ENCODE results near the gene ZNF629. TPM values are rescaled to one million over a fixed set of nuclear protein-coding genes. Genes with fewer than 3 reads are reported as not detected.

ZNF629 gene
- total RNA-seq, 1 donor from 2014 or later = 22.8 TPM

DNA sequence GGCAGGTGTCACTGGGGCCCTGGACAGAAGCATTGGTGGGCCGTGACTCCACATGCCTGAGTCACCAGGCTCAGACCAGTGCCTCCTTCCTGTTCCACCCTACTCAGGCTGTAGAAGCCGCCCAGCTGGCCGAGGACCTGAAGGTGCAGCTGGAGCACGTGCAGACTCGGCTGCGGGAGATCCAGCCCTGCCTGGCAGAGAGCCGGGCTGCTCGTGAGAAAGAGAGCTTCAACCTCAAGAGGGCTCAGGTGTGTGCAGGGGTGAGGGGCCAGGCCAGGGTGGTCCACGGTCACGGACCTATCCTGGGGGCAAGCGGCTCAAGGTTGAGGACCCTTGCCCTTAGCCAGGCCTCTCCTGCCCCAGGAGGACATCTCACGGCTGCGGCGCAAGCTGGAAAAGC is 15.3 kb downstream of the ZNF629 start:
- Histone ChIP-seq H3K4me3 (ENCODE audit: low read depth, low read length) (no peak overlapping the region), H3K36me3 (ENCODE audit: control insufficient read depth, insufficient read depth, low read length) (peaks cover 5% of the 10 kb centered on the region), H3K27me3 (ENCODE audit: control insufficient read depth, insufficient read depth, low read length) (no peaks in the 10 kb centered on the region)
- TF ChIP-seq, protein P1, sequence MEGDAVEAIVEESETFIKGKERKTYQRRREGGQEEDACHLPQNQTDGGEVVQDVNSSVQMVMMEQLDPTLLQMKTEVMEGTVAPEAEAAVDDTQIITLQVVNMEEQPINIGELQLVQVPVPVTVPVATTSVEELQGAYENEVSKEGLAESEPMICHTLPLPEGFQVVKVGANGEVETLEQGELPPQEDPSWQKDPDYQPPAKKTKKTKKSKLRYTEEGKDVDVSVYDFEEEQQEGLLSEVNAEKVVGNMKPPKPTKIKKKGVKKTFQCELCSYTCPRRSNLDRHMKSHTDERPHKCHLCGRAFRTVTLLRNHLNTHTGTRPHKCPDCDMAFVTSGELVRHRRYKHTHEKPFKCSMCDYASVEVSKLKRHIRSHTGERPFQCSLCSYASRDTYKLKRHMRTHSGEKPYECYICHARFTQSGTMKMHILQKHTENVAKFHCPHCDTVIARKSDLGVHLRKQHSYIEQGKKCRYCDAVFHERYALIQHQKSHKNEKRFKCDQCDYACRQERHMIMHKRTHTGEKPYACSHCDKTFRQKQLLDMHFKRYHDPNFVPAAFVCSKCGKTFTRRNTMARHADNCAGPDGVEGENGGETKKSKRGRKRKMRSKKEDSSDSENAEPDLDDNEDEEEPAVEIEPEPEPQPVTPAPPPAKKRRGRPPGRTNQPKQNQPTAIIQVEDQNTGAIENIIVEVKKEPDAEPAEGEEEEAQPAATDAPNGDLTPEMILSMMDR (IDR thresholded peaks at IDR 0.05; ENCODE audit: insufficient read depth, low read length, poor library complexity, severe bottlenecking) = no peak
- DNase-seq (ENCODE audit: low read depth) = no peak

DNA sequence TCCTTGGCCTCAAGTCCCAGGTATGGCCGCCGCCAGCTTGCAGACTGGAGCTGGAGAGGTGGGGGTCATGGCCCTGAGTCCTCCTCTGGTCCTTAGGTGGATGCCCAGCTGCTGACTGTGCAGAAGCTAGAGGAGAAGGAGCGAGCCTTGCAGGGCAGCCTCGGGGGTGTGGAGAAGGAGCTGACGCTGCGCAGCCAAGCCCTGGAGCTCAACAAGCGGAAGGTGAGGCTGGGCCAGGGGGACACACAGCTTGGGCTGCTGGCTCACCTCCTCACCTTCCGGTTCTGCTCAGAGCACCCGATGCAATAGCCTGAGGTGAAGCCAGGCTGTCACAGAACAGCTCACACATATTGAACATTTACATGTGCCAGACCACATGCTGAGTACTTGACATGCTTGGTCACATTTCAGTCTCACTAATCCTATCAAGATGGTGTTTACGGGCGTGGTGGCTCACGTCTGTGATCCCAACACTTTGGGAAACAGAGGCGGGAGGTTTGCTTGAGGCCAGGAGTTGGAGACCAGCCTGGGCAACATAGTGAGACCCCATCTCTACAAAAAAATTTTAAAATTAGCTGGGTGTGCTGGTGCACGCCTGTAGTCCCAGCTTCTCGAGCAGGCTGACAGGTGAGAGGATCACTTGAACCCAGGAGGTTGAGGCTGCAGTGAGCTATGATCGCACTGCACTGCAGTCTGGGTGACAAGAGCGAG is 17.5 kb downstream of the ZNF629 start:
- Histone ChIP-seq H3K27me3 (ENCODE audit: control insufficient read depth, insufficient read depth, low read length) (no peaks in the 10 kb centered on the region), H3K4me3 (ENCODE audit: low read depth, low read length) (no peak overlapping the region), H3K36me3 (ENCODE audit: control insufficient read depth, insufficient read depth, low read length) (peaks cover 11% of the 10 kb centered on the region)
- DNase-seq (ENCODE audit: low read depth) = no peak
- TF ChIP-seq, protein P1 (IDR thresholded peaks at IDR 0.05; ENCODE audit: insufficient read depth, low read length, poor library complexity, severe bottlenecking) = no peak

DNA sequence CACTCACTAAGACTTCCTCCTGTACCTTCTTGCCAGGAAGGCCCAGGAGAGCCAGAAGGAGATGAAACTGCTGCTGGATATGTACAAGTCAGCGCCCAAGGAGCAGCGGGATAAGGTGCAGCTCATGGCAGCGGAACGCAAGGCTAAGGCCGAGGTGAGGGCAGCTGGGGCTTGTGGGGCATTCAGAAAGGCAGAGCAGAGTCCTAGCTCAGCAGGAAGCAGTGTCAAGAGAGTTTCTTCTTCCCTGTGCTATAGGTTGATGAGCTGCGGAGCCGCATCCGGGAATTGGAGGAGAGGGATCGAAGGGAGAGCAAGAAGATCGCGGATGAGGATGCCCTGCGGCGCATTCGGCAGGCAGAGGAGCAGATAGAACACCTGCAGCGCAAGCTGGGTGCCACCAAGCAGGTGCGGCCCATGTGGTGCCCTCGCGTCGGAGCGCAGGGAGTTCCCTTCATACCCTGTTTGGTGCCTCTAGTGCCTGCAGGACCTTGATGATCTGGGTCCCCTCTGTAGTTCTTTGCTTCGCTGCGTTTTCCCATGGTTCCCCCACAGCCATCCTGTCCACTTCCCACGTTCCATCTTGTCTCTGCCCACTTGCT is 18.3 kb downstream of the ZNF629 start:
- Histone ChIP-seq H3K36me3 (ENCODE audit: control insufficient read depth, insufficient read depth, low read length) (peaks cover 11% of the 10 kb centered on the region), H3K27me3 (ENCODE audit: control insufficient read depth, insufficient read depth, low read length) (no peaks in the 10 kb centered on the region), H3K4me3 (ENCODE audit: low read depth, low read length) (no peak overlapping the region)
- TF ChIP-seq, protein P1 (IDR thresholded peaks at IDR 0.05; ENCODE audit: insufficient read depth, low read length, poor library complexity, severe bottlenecking) = no peak
- no peak for DNase-seq (ENCODE audit: low read depth)

DNA sequence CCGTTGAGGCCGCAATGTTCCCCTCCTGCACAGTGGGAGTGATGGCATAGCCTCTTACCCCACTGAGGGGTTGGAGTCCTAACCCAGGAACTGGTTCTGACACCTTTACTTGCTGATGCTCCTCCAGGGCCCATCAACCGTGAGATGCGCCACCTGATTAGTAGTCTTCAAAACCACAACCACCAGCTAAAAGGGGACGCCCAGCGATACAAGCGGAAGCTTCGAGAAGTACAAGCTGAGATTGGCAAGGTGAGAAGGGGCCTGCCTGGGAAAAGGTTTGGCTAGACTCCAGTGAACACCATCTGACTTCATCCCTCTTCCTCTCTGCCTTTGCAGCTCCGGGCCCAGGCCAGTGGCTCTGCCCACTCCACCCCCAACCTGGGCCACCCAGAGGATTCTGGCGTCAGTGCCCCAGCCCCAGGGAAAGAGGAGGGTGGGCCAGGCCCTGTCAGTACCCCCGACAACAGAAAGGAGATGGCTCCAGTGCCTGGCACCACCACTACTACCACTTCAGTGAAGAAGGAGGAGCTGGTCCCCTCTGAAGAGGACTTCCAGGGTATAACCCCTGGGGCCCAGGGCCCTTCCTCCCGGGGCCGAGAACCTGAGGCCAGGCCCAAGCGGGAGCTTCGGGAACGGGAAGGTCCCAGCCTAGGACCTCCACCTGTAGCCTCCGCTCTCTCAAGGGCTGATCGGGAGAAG is 19.1 kb downstream of the ZNF629 start:
- DNase-seq (ENCODE audit: low read depth) = no peak
- TF ChIP-seq, protein P1 (IDR thresholded peaks at IDR 0.05; ENCODE audit: insufficient read depth, low read length, poor library complexity, severe bottlenecking) = no peak
- Histone ChIP-seq H3K36me3 (ENCODE audit: control insufficient read depth, insufficient read depth, low read length) (peaks cover 11% of the 10 kb centered on the region), H3K4me3 (ENCODE audit: low read depth, low read length) (no peak overlapping the region), H3K27me3 (ENCODE audit: control insufficient read depth, insufficient read depth, low read length) (no peaks in the 10 kb centered on the region)

DNA sequence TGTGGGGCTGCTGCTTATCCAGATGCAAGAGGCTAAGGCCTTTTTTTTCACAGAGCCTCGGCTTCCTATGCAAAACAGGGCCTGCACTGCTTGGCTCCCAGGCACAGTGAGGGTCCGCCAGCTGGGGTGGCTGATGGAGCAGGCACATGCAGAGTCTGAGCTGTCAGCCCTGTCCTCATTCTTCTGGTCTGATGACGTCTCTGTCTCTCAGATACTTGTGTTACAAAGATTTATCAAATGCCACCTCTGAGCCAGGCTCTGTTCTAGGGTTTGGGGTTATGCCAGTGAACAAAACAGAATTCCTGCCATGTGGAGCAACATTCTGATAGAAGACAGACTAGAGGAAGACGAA is 20.1 kb downstream of the ZNF629 start:
- Histone ChIP-seq H3K27me3 (ENCODE audit: control insufficient read depth, insufficient read depth, low read length) (no peaks in the 10 kb centered on the region), H3K36me3 (ENCODE audit: control insufficient read depth, insufficient read depth, low read length) (peaks cover 11% of the 10 kb centered on the region), H3K4me3 (ENCODE audit: low read depth, low read length) (no peak overlapping the region)
- DNase-seq (ENCODE audit: low read depth) = no peak
- TF ChIP-seq, protein P1 (IDR thresholded peaks at IDR 0.05; ENCODE audit: insufficient read depth, low read length, poor library complexity, severe bottlenecking) = no peak
